K562 (cell line): Measurements from ENCODE around the gene TNFRSF19. TPM values are rescaled to one million over a fixed set of nuclear protein-coding genes. Genes with fewer than 3 reads are reported as not detected.

Experiments used
- ATAC-seq: fragments of 200-7000 bp; cut with Tn5 transposase; 3 replicates; pipeline ENCODE4 v1.9.1; 2020; ENCODE audit warnings: moderate library complexity
- BruUV-seq: library from RNA; stranded (reverse); fragments of 400-500 nt; replicated peaks from 2 replicates; lab custom pipeline; 2021; lab: Mats Ljungman, UMichigan
- CTCF ChIA-PET: fragments of 300-600 bp; formaldehyde crosslinking; extraction: SDS; loops from one replicate; lab custom pipeline; 2021; ENCODE audit warnings: low intra/inter-chr PET ratio; lab: Yijun Ruan, JAX
- POLR2A ChIA-PET: fragments of 300-600, 350-650 bp; sonication (Branson Sonifier 250); formaldehyde crosslinking; extraction: SDS; loops from one replicate; lab custom pipeline; 2021; ENCODE audit warnings: antibody characterized with exemption, inconsistent platforms; lab: Yijun Ruan, JAX
- DNase-seq, 4 experiments: peaks; one replicate each; pipeline versions ENCODE4 v3.0.0 to v3.0.0-alpha.2; 2011 to 2018; ENCODE audit warnings: low spot score in 3 of 4, mixed read lengths in 3 of 4; ENCODE audit errors: extremely low read depth in 1 of 4
- FAIRE-seq: peaks from 2 replicates; lab custom pipeline; 2011; peaks lifted over from hg19 to GRCh38; lab: Jason Lieb, UNC
- H2AFZ ChIP-seq: 2 replicates; pipeline ENCODE4 v1.6.0; 2011; ENCODE audit warnings: low read depth, low read length, control low read depth, inconsistent platforms
- H3K27ac ChIP-seq: fragments of 200-600 bp; 3 replicates; pipeline ENCODE4 v1.8.0; 2011; ENCODE audit warnings: low read depth, mild to moderate bottlenecking, control low read depth, inconsistent platforms, low read length, moderate library complexity, mixed read lengths; ENCODE audit errors: extremely low read depth
- H3K27me3 ChIP-seq, 2 experiments: fragments of 300-600 bp in 1 of 2; 2 replicates in 1 of 2; 3 replicates in 1 of 2; pipeline versions ENCODE4 v1.6.0 to v1.8.0; 2011; ENCODE audit warnings: inconsistent platforms in 2 of 2, low read length in 2 of 2, mild to moderate bottlenecking in 1 of 2, mixed read lengths in 1 of 2, moderate library complexity in 1 of 2; ENCODE audit not compliant: control insufficient read depth in 2 of 2, insufficient read depth in 2 of 2
- H3K36me3 ChIP-seq: fragments of 300-600 bp; 3 replicates; pipeline ENCODE4 v1.8.0; 2011; ENCODE audit warnings: mild to moderate bottlenecking, low read length, inconsistent platforms; ENCODE audit not compliant: control insufficient read depth, insufficient read depth
- H3K4me1 ChIP-seq, 2 experiments: fragments of 200-600 bp in 1 of 2; replicated peaks in 1 of 2; 2 replicates in 1 of 2; 3 replicates in 1 of 2; pipeline versions ENCODE4 v1.5.1 to v1.8.0; 2011; ENCODE audit warnings: inconsistent platforms in 2 of 2, low read length in 2 of 2, mild to moderate bottlenecking in 1 of 2, mixed read lengths in 1 of 2, moderate library complexity in 1 of 2; ENCODE audit not compliant: control insufficient read depth in 2 of 2, insufficient read depth in 2 of 2
- H3K4me2 ChIP-seq: 2 replicates; pipeline ENCODE4 v1.6.1; 2011; ENCODE audit warnings: low read length, control low read depth, inconsistent platforms, mixed read lengths; ENCODE audit not compliant: insufficient read depth
- H3K4me3 ChIP-seq: fragments of 200-600 bp; sonication (generic), shearing (Covaris generic); 2 replicates; pipeline ENCODE4 v1.5.1; 2016; ENCODE audit warnings: control low read depth, inconsistent platforms
- H3K79me2 ChIP-seq: fragments of 200-600 bp; 3 replicates; pipeline ENCODE4 v1.8.0; 2011; ENCODE audit warnings: low read length, inconsistent platforms; ENCODE audit not compliant: control insufficient read depth, insufficient read depth
- H3K9ac ChIP-seq, 2 experiments: 2 replicates each; pipeline versions ENCODE4 v1.6.0 to v1.6.1; 2011; ENCODE audit warnings: low read depth in 2 of 2, low read length in 2 of 2, control low read depth in 1 of 2, inconsistent platforms in 1 of 2, mild to moderate bottlenecking in 1 of 2, mixed read lengths in 1 of 2; ENCODE audit not compliant: insufficient read depth in 1 of 2
- H3K9me1 ChIP-seq: one replicate; pipeline ENCODE4 v1.6.0; 2011; ENCODE audit warnings: inconsistent platforms, mild to moderate bottlenecking, low read length, moderate library complexity; ENCODE audit not compliant: control insufficient read depth, insufficient read depth
- H3K9me3 ChIP-seq: replicated peaks from 2 replicates; pipeline ENCODE4 v1.5.1; 2011; ENCODE audit warnings: low read depth, low read length, inconsistent platforms; ENCODE audit not compliant: control insufficient read depth, insufficient read depth
- H4K20me1 ChIP-seq: replicated peaks from 2 replicates; pipeline ENCODE4 v1.6.1; 2011; ENCODE audit warnings: low read length, inconsistent platforms, mixed read lengths; ENCODE audit not compliant: control insufficient read depth, insufficient read depth
- ATF2 ChIP-seq: sonication (generic); formaldehyde crosslinking; IDR thresholded peaks from 2 replicates; pipeline ENCODE4 v1.8.1; 2022; ENCODE audit warnings: missing genetic modification reagents
- ELF4 ChIP-seq: fragments of 450-650 bp; formaldehyde crosslinking; IDR thresholded peaks from 2 replicates; pipeline ENCODE4 v1.4.0; 2022; ENCODE audit warnings: missing genetic modification characterization
- NRF1 ChIP-seq, 2 experiments: fragments of 450-650 bp; IDR thresholded peaks in 1 of 2; conservative IDR thresholded peaks in 1 of 2; 2 replicates each; pipeline ENCODE4 v1.6.1; 2014; ENCODE audit warnings: mild to moderate bottlenecking in 2 of 2
- RBFOX2 ChIP-seq: fragments of 200-400 bp; formaldehyde crosslinking; IDR thresholded peaks from 2 replicates; pipeline ENCODE4 v1.6.1; 2017; ENCODE audit warnings: low read depth, mild to moderate bottlenecking, low read length, moderate library complexity
- SNRNP70 ChIP-seq: fragments of 200-400 bp; formaldehyde crosslinking; optimal IDR thresholded peaks from 2 replicates; pipeline ENCODE3; 2017; ENCODE audit warnings: low read depth, low read length
- TAF15 ChIP-seq: fragments of 200-400 bp; formaldehyde crosslinking; IDR thresholded peaks from 2 replicates; pipeline ENCODE4 v1.6.1; 2017; ENCODE audit warnings: mild to moderate bottlenecking, low read depth, low read length, moderate library complexity
- ZKSCAN8 ChIP-seq: fragments of 200-800 bp; sonication (Bioruptor generic); IDR thresholded peaks from 2 replicates; pipeline ENCODE4 v1.6.1; 2016; ENCODE audit warnings: missing genetic modification characterization, missing compliant biosample characterization
- ZNF12 ChIP-seq: sonication (generic); formaldehyde crosslinking; IDR thresholded peaks from 2 replicates; pipeline ENCODE4 v1.4.0; 2020; ENCODE audit warnings: mild to moderate bottlenecking, missing genetic modification reagents
- ZNF639 ChIP-seq, 2 experiments: fragments of 200-800 bp in 1 of 2; sonication (Bioruptor generic) in 1 of 2; sonication (generic) in 1 of 2; formaldehyde crosslinking in 1 of 2; IDR thresholded peaks in 1 of 2; conservative IDR thresholded peaks in 1 of 2; 2 replicates each; pipeline versions ENCODE4 v1.5.0 to v1.6.1; 2016 to 2020; ENCODE audit warnings: missing compliant biosample characterization in 1 of 2, missing genetic modification characterization in 1 of 2, missing genetic modification reagents in 1 of 2
- WGBS: fragments of 100-300 bp; shearing (Covaris generic); methylation state at CpG from one replicate; pipeline ENCODE4 v1.1.6; 2016; ENCODE audit warnings: low coverage, mixed read lengths; ENCODE audit not compliant: insufficient coverage; ENCODE audit errors: missing lambda C conversion rate; 5-methylcytosine and 5-hydroxymethylcytosine counted together
- in situ Hi-C: fragments of 300-500 bp; cut with MboI; formaldehyde crosslinking; loops from 4 replicates; pipeline ENCODE4 v1.15.0; 2018; ENCODE audit warnings: inconsistent platforms, mixed read lengths
- intact Hi-C: fragments of 100-400 bp; cut with micrococcal nuclease; formaldehyde crosslinking; loops from 2 replicates; pipeline ENCODE4 v1.14.2; 2022
- polyA plus RNA-seq, 8 experiments: library from polyadenylated mRNA; depleted of rRNA in 4 of 8; stranded (reverse) in 5 of 8; unstranded in 3 of 8; fragments of >200 nt; fragmentation: Nextera tagmentation in 2 of 8; fragmentation: Illumina TruSeq in 1 of 8; extraction: Ambion mirVana in 2 of 8; extraction: Trizol in 1 of 8; gene quantifications; 2 replicates each; pipeline versions ENCODE4 v1.2.1 to v1.2.3, GENCODE V29; 2011 to 2014; ENCODE audit warnings: inconsistent platforms in 1 of 8, missing spikeins in 1 of 8
- total RNA-seq, 7 experiments: library from RNA; depleted of rRNA in 6 of 7; stranded (reverse); fragments of >200 nt in 6 of 7; fragmentation: Illumina TruSeq in 2 of 7; extraction: Trizol in 2 of 7; gene quantifications; 2 replicates each; pipeline versions ENCODE4 v1.2.1 to v1.2.3, GENCODE V29; 2011 to 2021; ENCODE audit warnings: low replicate concordance in 1 of 7

The TNFRSF19 gene
- total and polyA plus RNA-seq, 9 of the 15 experiments (the other 6 are each of a cell fraction or from before 2014, with no cell fraction given): 0.01 to 0.07 TPM; not detected in 7

DNA sequence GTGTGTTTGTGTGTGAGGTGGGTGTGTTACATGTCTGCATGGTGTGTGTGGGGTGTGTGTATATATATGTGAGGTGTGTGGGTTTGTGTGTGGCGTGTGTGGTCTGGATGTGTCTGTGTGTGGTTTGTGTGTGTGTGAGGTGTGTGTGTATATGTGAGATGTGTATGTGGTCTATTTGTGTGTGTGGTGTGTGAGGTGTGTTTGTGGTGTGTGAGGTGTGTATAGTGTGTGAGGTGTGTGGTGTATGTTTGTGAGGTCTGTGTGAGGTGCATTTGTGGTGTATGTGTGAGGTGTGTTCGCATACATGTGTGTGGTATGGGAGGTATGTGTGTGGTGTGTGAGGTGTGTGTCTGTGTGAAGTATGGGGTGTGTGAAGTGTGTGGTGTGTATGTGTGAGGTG, 12.5 kb upstream of the TNFRSF19 start (continued):
- TF ChIP-seq ZNF639 (CRISPR knock-in tag; conservative IDR thresholded peaks at IDR 0.05 in 1 of 2, IDR thresholded peaks at IDR 0.05 in 1 of 2) (no peak), TAF15 (no peak), ZKSCAN8 (CRISPR knock-in tag) (no peak), RBFOX2 (no peak), SNRNP70 (no peak)
- TF ChIP-seq, all 486 proteins: peak for 0

DNA sequence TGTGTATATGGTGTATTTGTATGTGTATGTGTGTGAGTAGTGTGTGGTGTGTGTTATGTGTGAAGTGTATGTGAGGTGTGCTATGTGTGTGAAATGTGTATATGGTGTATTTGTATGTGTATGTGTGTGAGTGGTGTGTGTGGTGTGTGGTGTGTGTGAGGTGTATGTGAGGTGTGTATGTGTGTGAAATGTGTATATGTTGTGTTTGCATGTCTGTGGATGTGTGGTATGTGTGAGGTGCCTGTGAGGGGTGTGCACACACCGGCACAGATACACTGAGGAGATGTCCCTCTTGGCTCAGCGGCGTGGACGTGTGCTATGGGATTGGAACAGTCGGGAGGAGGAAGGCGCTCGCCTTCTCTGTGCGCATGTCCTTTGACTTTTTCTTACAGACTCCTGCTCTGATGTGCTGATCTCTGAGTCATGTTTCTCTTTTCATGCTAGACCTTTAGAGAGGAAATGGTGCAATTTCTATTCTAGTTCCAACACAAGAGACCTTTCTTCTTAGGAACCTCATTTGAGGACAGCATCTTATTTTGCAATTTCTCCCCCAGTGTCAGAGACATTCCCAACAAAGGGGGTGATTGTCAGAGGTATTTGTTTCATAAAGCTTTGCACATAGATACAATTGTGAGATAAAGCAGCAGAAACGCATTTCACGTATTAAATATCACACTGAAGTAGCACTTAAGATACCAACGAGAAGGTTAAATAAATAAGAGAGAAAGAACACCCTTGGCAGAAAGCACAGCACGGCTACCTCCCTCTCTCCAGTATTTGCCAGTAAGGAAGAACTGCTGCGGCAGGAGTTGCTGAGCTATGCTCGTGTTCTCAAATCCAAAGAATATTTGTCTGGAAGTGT, 11.3 kb upstream of the TNFRSF19 start:
- in situ Hi-C loops (no loop called here), intact Hi-C loops (no loop called here)
- Histone ChIP-seq H2AFZ (no peak overlapping the region), H3K27ac (no peak overlapping the region), H3K4me2 (no peak overlapping the region), H3K4me1 (no peaks in the 10 kb centered on the region), H3K9me1 (no peaks in the 10 kb centered on the region), H3K9me3 (no peaks in the 10 kb centered on the region), H3K27me3 (no peaks in the 10 kb centered on the region; a peak in 3 of 5 replicates), H3K4me3 (no peak overlapping the region), H3K9ac (no peak overlapping the region), H3K36me3 (no peaks in the 10 kb centered on the region), H3K79me2 (no peaks in the 10 kb centered on the region), H4K20me1 (no peaks in the 10 kb centered on the region)
- ATAC-seq: peak; percentile 61; the same call in 2 of the 3 replicates
- ChIA-PET CTCF (no interaction called here), POLR2A (no interaction called here)
- no TSS peak for BruUV-seq
- FAIRE-seq: no peak
- 14% methylated on average over 8 of the region's 14 CpGs for WGBS
- TF ChIP-seq ATF2 (CRISPR knock-in tag): no peak
- no peak for TF ChIP-seq ZNF12 (CRISPR knock-in tag)
- peak; percentile 11; the same call in 1 of the 2 replicates for TF ChIP-seq ELF4 (CRISPR knock-in tag)
- peak; percentile 72 to 76 for TF ChIP-seq NRF1 (conservative IDR thresholded peaks at IDR 0.05 in 1 of 2, IDR thresholded peaks at IDR 0.05 in 1 of 2)
- peak in 1 of 4 experiments; percentile 5 for DNase-seq
